Nucleus accumbens (tissue), 56 donors: Measurements from ENCODE around the gene DDX3X.
"Not testable (repeated sequence)": the region's sequence is repeated elsewhere in the genome, so short reads cannot be mapped to it uniquely, and the experiment has no call there.

Experiments used
- DNase-seq, 56 donors: peaks; one replicate each; lab custom pipeline; 2025; lab: John Stamatoyannopoulos, UW

Gene DDX3X

GRCh38 chrX:41333744-41334362, at the start of gene DDX3X:
Gene DDX3X (plus strand): TSS chrX:41334162. CDS start chrX:41334253, 91 bp downstream.
- peak; percentile 2 to 94 (median 80) for DNase-seq

DNA sequence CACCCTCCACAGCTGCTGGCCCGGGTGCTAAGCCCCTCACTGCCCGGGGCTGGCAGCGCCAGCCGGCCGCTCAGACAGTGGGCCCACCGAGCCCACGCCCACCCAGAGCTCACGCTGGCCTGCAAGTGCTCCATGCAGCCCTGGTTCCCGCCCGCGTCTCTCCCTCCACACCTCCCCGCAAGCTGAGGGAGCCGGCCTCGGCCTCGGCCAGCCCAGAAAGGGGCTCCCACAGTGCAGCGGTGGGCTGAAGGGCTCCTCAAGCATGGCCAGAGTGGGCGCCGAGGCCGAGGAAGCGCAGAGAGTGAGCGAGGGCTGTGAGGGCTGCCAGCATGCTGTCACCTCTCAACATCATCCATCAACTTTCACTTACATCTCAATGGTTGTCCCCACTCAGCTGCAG, 48.0 kb upstream of the DDX3X start:
- not testable (repeated sequence) for DNase-seq

- DNase-seq: no peak
Measured at GRCh38 chrX:41288641-41289040, 45.3 kb upstream of the DDX3X start.

DNA sequence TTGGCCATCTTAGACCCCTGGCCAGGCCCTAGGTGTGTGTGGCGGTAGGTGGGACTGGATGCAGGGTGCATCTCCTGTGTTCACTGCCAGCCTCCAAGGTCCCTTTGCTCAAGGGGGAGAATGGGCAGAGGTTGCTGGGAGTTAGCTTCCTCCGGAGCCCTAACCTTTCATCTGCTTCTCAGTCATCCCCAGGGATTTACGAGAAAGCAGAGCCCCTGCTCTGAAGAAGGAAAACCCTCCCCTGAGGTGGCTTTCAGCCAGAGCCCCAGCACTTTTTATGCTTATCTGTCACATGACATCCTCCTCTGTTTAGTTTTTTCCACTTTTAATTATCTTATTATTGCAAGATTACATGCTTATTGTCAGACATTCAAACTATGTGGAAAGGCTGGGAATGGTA, 44.9 kb upstream of the DDX3X start:
- DNase-seq: no peak

- DNase-seq: no peak
Measured at GRCh38 chrX:41291309-41291708, 42.7 kb upstream of the DDX3X start.

DNA sequence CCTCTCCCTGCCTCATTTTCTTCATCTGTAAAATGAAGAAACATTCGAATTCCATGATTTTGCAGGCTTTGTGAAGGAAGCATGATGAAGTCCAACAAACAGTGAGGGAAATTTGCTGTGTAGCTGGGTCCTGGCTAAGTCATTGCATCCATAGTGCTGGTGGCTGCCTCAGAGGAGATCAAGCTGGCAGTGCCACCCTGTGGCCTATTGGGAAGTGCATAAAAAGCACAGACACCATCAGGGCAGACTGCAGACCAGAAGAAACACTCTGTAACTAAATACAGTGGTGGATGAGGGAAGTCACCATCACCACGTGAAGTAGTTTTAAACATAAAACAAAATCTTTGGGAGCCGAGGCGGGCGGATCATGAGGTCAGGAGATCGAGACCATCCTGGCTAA, 40.7 kb upstream of the DDX3X start:
- DNase-seq: no peak

DNA sequence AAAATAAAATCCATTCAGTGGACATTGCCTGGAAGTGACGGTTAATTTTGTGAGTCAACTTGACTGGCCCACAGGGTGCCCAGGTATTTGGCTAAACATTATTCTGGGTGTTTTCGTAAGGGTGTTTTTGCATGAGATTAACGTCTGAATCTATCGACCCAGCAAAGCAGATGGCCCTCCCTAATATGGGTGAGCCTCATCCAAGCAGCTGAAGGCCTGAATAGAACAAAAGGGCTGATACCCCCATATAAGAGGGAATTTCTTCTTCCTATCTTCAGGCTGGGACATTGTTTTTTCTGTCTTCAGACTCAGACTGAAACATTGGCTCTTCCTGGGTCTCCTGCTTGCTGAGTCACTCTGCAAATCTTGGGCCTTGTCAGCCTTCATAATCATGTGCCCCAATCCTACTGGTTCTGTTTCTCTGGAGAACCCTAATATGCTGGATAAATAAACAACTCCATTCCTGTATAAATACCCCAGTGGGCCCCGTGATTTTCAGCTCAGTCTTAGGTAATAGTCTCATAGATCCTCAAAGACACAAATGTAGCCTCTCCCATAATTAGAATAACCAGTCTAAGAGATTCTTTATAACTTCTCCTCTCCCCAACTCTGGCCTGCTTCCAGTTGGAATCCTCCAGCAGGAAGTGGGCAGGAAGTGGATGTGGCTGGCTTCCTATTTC, 33.1 kb upstream of the DDX3X start:
- DNase-seq: no peak

DNA sequence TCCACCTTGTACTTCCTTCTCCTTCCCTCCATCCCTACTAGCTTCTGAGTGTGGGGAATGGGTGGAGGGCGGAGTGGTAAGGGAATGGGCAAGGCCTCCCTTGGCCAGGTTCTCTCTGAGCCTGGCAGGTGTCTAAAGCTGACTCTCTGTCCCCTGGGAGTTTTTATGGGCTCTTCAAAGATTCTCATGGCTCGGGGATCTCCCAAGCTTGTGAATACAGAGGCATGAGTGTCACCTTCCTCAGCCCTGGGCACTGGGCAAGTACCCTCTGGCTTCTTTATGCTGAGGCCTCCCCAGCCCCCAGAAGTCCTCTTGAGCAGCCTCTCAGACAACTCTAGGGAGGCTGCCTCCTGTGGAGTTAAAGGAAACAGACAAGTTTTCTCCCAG, 32.5 kb upstream of the DDX3X start:
- DNase-seq: no peak

DNA sequence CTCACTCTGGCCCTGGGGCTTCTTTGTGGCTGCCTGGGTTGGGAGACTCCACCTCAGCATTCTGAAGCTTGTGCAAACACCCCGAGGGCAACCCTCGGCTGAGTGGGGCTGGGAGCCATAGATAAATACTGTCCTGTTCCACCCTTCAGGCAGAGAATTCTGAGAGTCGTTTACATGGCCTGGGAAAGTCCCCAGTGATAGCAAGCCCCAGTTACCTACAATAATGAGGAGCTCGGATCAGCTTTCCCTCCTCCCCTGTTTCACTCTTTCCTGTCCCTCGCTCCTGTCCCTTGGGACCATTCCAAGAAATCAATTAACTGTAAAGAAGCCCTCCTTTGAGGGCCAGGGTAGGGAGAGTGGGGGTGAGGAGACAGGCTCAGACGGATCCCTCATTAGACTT, 31.6 kb upstream of the DDX3X start:
- DNase-seq: no peak

GRCh38 chrX:41303013-41303412, 30.9 kb upstream of the DDX3X start:
- DNase-seq: no peak

DNA sequence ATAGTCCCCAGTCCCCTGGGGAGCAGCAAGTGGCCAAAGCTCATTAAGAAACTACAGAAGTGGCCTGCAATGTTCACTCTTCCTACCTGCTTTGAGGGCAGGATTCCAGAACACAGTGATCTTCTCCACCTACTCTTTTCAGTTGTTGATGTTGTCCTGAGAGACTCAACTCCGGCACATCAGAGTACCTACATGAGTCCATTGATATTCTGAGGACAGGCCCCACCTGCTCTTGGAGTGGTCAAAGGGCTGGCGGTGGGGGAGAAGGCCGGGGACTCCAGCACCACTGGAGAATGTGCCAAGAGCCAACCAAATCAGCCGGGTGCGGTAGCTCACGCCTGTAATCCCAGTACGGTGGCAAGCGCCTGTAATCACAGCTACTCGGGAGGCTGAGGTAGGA, 29.8 kb upstream of the DDX3X start:
- DNase-seq: no peak

DNA sequence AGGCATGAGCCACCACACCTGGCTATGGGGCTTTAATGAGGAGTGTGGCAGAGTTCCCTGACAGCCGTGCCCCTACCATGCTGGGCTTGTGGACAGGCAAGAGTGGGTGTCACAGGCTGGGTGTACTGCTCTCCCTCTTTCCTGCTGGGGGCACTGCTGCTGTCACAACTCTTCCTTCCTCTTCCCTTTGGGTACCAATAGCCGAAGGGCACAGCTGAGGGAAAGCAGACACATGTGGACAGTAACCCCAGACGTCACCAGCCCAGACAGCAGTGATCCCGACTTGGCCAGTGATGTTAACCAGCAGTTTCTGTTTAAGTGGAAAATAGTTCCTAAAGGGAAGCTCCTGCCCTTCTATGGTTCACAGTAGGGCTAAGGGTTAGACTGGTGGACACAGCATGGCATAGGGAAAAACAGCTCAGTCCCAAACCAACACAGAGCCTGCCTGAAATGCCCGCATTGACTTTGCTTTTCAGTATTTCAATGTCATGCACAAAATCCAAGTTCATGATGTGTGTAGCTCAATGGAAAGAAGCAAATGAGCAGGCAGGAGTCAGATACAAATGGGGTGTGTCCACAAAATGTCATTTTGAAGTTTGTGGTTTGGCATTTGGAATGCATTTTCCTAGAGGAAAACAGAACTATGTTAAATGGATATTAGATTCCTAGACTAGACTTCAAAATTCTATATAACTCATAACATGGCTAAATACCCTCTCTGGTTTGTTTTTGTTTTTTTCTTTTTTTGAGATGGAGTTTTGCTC, 24.9 kb upstream of the DDX3X start:
- no peak for DNase-seq

DNA sequence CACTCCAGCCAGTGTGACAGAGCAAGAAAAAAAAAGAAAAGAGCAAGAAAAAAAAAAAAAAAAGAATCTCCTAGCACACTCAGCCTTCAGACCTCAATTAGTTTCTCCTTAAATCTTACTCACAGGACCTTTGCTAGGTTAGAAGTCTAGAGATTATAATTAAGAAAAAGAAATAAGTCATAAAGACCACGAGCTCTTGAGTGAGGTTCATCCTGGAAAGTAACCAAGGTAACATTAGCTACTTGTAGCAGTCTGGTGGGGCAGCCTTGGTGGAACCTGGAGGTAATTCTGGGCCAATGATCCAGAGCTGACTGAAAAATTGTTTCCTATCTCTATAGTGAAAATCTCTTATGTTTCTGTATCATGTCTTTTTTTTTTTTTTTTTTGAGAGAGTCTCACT, 21.2 kb upstream of the DDX3X start:
- DNase-seq: no peak

DNA sequence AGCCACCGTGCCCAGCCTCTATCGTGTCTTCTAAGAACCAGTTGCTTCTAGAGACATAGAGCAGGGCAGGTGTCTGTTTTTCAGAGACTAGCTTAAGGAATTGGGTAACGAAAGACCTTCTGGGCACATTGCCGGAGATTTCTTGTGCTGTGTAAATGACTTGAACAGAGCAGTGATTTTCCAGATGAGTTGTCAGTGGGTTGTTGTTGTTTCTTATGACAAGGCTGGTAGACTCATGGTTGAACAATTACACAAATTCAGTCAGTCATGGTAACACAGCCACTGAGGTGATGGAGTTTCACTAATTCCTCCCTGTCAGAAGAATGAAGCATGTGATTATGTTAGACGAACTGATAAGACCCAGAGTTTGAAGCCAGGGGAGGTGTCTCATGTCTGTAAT, 20.5 kb upstream of the DDX3X start:
- no peak for DNase-seq

DNA sequence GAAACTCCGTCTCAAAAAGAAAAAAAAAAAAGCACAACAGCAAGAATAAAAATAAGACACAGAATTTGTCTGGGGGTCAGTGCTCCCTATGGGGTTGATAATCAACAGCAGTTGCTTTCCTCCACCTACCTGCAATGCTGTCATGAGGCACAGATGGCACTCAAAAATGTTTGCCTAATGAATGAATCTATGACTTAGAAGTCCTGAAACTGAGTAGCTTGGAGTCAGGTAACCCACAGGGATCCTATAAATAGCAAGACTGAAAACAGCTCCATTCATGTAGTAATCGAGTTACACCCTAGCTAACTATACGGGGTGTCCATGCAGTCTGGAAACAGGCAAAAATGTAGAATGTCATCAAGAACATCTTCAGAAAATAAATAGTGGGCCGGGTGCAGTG, 19.8 kb upstream of the DDX3X start:
- no peak for DNase-seq

DNA sequence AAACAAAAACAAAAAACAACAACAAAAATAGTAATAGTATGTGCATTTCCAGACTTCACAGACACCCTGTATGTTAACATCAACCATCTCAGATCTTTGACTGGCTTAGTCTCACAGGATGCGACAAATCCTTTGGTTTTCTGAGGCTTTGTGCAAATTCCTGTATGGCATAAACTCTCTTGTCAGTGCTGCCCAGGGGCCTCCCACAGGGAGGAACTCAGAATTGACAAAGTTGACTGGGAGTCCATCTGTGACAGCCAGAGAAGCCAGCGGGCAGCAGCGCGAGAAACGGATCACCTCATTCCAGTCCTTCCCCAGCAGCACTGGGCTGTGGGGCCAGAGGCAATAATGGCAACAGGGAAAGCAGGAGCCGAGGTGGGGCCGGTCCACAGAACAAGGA, 19.1 kb upstream of the DDX3X start:
- DNase-seq: no peak

- not testable (repeated sequence) for DNase-seq
Measured at GRCh38 chrX:41316266-41316665, 17.7 kb upstream of the DDX3X start.

DNA sequence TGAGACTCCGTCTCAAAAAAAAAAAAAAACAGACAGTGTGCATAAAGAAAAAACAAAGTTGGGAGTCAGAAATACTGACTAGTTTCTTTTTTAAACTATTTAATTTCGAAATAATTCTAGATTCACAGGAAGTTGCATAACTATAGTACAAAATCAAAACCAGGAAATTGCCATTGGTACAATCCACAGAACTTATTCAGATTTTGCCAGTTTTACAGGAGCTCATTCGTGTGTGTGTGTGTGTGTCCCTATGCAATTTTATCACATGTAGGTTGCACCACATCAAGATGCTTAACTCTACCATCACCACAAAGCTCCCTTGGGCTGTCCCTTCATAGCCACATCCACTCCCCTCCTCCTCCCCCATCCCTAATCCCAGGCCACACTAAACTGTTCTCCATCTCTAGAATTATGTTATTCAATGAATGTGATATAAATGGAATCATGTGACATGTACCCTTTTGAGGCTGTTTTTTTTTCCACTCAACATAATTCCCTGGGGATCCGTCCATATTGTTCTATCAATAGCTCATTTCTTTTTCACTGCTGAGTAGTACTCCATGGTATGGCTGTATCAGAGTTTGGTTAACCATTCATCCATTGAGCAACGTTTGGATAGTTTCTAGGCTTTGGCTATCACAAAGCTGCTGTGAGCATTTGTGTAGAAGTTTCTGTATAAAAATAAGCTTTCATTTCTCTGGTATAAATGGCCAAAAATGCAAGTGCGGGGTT, 16.3 kb upstream of the DDX3X start:
- DNase-seq: no peak

DNA sequence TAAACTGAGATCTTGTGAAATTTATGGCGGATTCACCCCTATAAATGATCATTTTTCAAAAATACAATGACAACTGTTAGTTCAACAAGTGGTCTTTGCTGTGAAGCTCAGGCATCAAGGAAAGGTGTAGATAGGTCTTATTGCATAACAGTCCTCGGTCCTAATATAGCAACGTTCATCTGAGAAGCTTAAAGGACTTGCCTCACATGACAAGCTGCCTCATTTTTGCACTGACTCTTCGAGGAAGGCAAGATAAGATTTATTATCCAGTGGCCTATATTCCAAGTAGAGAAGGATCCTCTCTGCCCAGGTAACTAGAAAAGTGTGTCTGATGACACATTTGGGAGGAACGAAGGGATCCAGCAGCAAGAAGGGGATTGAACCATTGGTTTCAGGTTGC, 13.6 kb upstream of the DDX3X start:
- no peak for DNase-seq

- DNase-seq: no peak
Measured at GRCh38 chrX:41322821-41323603, 10.9 kb upstream of the DDX3X start.
